ENCODE data around the gene ISCA2.

DNA sequence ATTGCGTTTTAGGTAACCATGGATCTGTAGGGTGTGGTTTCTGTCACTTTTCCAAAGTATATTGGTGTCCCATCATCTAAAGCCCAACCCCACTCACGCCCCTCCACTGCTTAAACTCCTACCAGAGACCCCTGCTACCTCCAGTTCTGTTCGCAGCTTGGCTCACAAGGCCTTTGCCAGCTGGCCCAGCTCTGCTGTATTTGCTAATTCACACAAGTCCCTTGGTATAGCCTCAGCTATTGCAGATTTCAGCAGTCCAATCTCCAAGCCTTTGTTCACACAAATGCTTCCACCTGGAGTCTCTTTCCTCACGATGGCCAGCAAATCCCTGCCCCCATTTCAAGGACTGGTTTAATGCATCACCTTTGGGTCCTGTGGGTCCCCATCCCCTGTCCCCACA, 24.2 kb downstream of the ISCA2 start:
- no peak for TF ChIP-seq EZH2 (IDR thresholded peaks at IDR 0.05)
- TF ChIP-seq POLR2AphosphoS5 (IDR thresholded peaks at IDR 0.05; ENCODE audit: borderline replicate concordance, low read depth, low read length) = no peak
